GM11168 (cell line): ENCODE results near the gene DAP.

Source experiments
- in situ Hi-C: fragments of 300-500 bp; cut with MboI; formaldehyde crosslinking; loops from one replicate; pipeline ENCODE4 v1.12.0; 2022; ENCODE audit warnings: low sequenced_read_pairs; ENCODE audit not compliant: unreplicated experiment

DAP gene

GRCh38 chr5:10660720-10661387, 100.2 kb downstream of the DAP start:
- in situ Hi-C loops = no loop called here

GRCh38 chr5:10660135-10660534, 100.9 kb downstream of the DAP start:
- in situ Hi-C loops = no loop called here

GRCh38 chr5:10658265-10658664, 102.8 kb downstream of the DAP start:
- in situ Hi-C loops = no loop called here

GRCh38 chr5:10655972-10656830, 104.8 kb downstream of the DAP start:
- in situ Hi-C loops = no loop called here

- in situ Hi-C loops = no loop called here
Observed at GRCh38 chr5:10655161-10655971, 105.7 kb downstream of the DAP start.

GRCh38 chr5:10654566-10654965, 106.5 kb downstream of the DAP start:
- in situ Hi-C loops = no loop called here

- in situ Hi-C loops = no loop called here
Observed at GRCh38 chr5:10653751-10654400, 107.2 kb downstream of the DAP start.

- in situ Hi-C loops = no loop called here
Observed at GRCh38 chr5:10653043-10653442, 108.0 kb downstream of the DAP start.

- in situ Hi-C loops = no loop called here
Observed at GRCh38 chr5:10652606-10653005, 108.4 kb downstream of the DAP start.

GRCh38 chr5:10652151-10652550, 108.9 kb downstream of the DAP start:
- in situ Hi-C loops = no loop called here

- in situ Hi-C loops = no loop called here
Observed at GRCh38 chr5:10649666-10650380, 111.2 kb downstream of the DAP start.

GRCh38 chr5:10648806-10649665, 112.0 kb downstream of the DAP start:
- in situ Hi-C loops = no loop called here

- in situ Hi-C loops = no loop called here
Observed at GRCh38 chr5:10647640-10648039, 113.4 kb downstream of the DAP start.

- in situ Hi-C loops = no loop called here
Observed at GRCh38 chr5:10645671-10646070, 115.4 kb downstream of the DAP start.

GRCh38 chr5:10645146-10645545, 115.9 kb downstream of the DAP start:
- in situ Hi-C loops = no loop called here

GRCh38 chr5:10644192-10644591, 116.8 kb downstream of the DAP start:
- in situ Hi-C loops = no loop called here

- in situ Hi-C loops = no loop called here
Observed at GRCh38 chr5:10642367-10642766, 118.7 kb downstream of the DAP start.

GRCh38 chr5:10639846-10640368, 121.1 kb downstream of the DAP start:
- in situ Hi-C loops = loop anchor here (10.0 kb wide), 1 partner anchor 135 kb away; no protein-coding TSS in a partner anchor
